ENCODE measurements around the gene ZNF440.
"Not testable (repeated sequence)": the region's sequence is repeated elsewhere in the genome, so short reads cannot be mapped to it uniquely, and the experiment has no call there.

The ZNF440 gene

GRCh38 chr19:11813703-11814028 lies 407 bp upstream of the ZNF440 start:
- H3K9me3 ChIP-seq = no peaks in the 10 kb centered on the region
- no peaks in the 10 kb centered on the region for H3K27me3 ChIP-seq
- DNase-seq = no peak
- H3K36me3 ChIP-seq = peaks cover 0 to 7% (median 0%) of the 10 kb centered on the region in 3 donors
- intact Hi-C loops (cut with DNase I; ENCODE audit: low total_unique reads) = no loop called here
- TF ChIP-seq, protein P1, sequence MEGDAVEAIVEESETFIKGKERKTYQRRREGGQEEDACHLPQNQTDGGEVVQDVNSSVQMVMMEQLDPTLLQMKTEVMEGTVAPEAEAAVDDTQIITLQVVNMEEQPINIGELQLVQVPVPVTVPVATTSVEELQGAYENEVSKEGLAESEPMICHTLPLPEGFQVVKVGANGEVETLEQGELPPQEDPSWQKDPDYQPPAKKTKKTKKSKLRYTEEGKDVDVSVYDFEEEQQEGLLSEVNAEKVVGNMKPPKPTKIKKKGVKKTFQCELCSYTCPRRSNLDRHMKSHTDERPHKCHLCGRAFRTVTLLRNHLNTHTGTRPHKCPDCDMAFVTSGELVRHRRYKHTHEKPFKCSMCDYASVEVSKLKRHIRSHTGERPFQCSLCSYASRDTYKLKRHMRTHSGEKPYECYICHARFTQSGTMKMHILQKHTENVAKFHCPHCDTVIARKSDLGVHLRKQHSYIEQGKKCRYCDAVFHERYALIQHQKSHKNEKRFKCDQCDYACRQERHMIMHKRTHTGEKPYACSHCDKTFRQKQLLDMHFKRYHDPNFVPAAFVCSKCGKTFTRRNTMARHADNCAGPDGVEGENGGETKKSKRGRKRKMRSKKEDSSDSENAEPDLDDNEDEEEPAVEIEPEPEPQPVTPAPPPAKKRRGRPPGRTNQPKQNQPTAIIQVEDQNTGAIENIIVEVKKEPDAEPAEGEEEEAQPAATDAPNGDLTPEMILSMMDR (IDR thresholded peaks at IDR 0.05) = no peak
- peak overlapping the region; percentile 65 to 86 for H3K4me3 ChIP-seq
- H3K4me1 ChIP-seq = peaks cover 0 to 23% (median 9%) of the 10 kb centered on the region in 4 donors
- H3K27ac ChIP-seq = peak overlapping the region; percentile 91 to 92

DNA sequence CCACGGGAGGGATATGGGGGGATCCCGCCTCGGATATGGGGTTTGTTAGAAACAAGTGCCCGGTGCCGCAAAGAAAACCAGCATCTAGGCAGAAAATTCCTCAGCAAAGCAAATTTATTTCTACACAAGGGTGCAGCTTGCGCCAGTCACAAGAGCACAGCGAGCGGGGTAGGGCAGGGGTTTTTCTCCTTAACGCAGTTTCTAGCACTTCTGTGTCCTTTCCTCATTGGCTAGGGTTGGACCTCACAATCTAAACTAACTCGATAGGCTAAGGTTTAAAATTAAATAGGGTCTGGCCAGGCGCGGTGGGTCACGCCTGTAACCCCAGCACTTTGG lies 595 bp downstream of the ZNF440 start:
- no peaks in the 10 kb centered on the region for H3K9me3 ChIP-seq
- DNase-seq = no peak
- no peaks in the 10 kb centered on the region for H3K27me3 ChIP-seq
- intact Hi-C loops (cut with DNase I; ENCODE audit: low total_unique reads) = no loop called here
- H3K4me3 ChIP-seq = peak overlapping the region; percentile 65 to 86
- peak overlapping the region; percentile 91 to 92 for H3K27ac ChIP-seq
- peaks cover 0 to 23% (median 9%) of the 10 kb centered on the region in 4 donors for H3K4me1 ChIP-seq
- TF ChIP-seq, protein P1 (IDR thresholded peaks at IDR 0.05) = no peak
- peaks cover 0 to 9% (median 5%) of the 10 kb centered on the region in 3 donors for H3K36me3 ChIP-seq

DNA sequence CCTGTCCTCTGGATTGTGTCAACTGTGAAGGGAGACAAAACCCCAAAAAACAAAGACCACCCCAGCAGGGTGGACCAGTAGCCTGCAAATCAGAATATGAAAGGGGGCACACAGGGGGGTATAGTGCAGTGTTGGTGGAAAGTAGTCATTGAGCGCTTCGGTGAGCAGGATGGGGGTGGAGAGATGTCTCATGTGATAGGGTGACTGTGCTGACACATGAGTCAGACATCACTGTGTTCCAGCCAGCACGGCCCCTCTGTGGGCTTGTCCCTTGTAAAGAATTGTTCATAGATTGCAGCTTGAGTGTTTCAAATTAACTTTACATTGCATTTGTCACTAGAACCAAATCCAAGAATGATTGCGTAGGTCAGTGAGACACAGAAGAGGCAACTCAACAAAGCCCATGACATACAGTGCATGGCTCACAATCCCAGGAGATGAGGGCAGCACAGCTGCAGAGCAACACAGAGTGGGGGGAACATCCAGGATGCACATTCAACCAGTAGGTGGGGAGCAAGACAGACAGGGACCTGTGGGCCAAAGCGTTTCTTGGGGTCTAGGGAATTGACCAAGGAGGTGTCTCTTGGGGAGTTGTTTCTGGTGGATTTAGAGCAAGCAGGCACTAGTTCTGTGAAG lies 7.5 kb downstream of the ZNF440 start:
- intact Hi-C loops (cut with DNase I; ENCODE audit: low total_unique reads) = no loop called here
- Histone ChIP-seq H3K4me1 (no peaks in the 10 kb centered on the region), H3K27me3 (no peaks in the 10 kb centered on the region), H3K4me3 (no peak overlapping the region), H3K9me3 (peaks cover 0 to 19% (median 0%) of the 10 kb centered on the region in 3 donors), H3K36me3 (peaks cover 16 to 32% (median 25%) of the 10 kb centered on the region in 3 donors), H3K27ac (no peak overlapping the region)
- no peak for DNase-seq
- TF ChIP-seq, protein P1 (IDR thresholded peaks at IDR 0.05) = no peak

- H3K9me3 ChIP-seq = peaks cover 0 to 71% (median 27%) of the 10 kb centered on the region in 3 donors
- H3K4me3 ChIP-seq; H3K4me1 ChIP-seq; H3K27me3 ChIP-seq; DNase-seq; H3K27ac ChIP-seq; intact Hi-C loops (cut with DNase I; ENCODE audit: low total_unique reads): not testable (repeated sequence)
- H3K36me3 ChIP-seq = peaks cover 65 to 70% (median 70%) of the 10 kb centered on the region in 3 donors
Measured at GRCh38 chr19:11828957-11829876, 15.1 kb downstream of the ZNF440 start.

- TF ChIP-seq, protein P1 (IDR thresholded peaks at IDR 0.05) = no peak
- Histone ChIP-seq H3K9me3 (peaks cover 0 to 82% (median 29%) of the 10 kb centered on the region in 3 donors), H3K36me3 (peaks cover 57 to 68% (median 65%) of the 10 kb centered on the region in 3 donors), H3K4me3 (no peak overlapping the region), H3K27me3 (no peaks in the 10 kb centered on the region), H3K27ac (no peak overlapping the region), H3K4me1 (no peaks in the 10 kb centered on the region)
- DNase-seq = no peak
- intact Hi-C loops (cut with DNase I; ENCODE audit: low total_unique reads) = no loop called here
Measured at GRCh38 chr19:11832253-11832912, 18.3 kb downstream of the ZNF440 start.

Data from tibial artery (tissue), 4 donors.